Heart left ventricle (tissue), 16 donors: ENCODE data around the gene UROC1. TPM values are rescaled to one million over a fixed set of nuclear protein-coding genes. Genes with fewer than 3 reads are reported as not detected.

Source experiments
- ATAC-seq, 4 donors: fragments of 200-7000 bp; cut with Tn5 transposase; one replicate each; pipeline ENCODE4 v1.9.1; 2020 to 2022; ENCODE audit warnings: moderate library complexity in 4 of 4, mild to moderate bottlenecking in 3 of 4, moderate number of reproducible peaks in 1 of 4
- DNase-seq, 5 donors: peaks; one replicate each; pipeline ENCODE4 v3.0.0-alpha.2; 2020
- H3K27ac ChIP-seq, 12 donors: fragments of 200-600 bp; sonication (generic) in 4 of 12; one replicate each; pipeline versions ENCODE4 v1.5.0 to v1.8.0; 2016 to 2022; ENCODE audit warnings: mild to moderate bottlenecking in 2 of 12
- H3K27me3 ChIP-seq, 9 donors: fragments of 200-600 bp; sonication (generic) in 2 of 9; one replicate each; pipeline versions ENCODE4 v1.5.1 to v1.8.0; 2016 to 2022; ENCODE audit warnings: mild to moderate bottlenecking in 3 of 9
- H3K36me3 ChIP-seq, 9 donors: fragments of 200-600 bp; sonication (generic) in 2 of 9; one replicate each; pipeline versions ENCODE4 v1.5.0 to v1.8.0; 2018 to 2022; ENCODE audit warnings: mild to moderate bottlenecking in 2 of 9
- H3K4me1 ChIP-seq, 12 donors: fragments of 200-600 bp; sonication (generic) in 4 of 12; one replicate each; pipeline versions ENCODE4 v1.5.0 to v1.8.0; 2016 to 2022; ENCODE audit warnings: mild to moderate bottlenecking in 3 of 12
- H3K4me3 ChIP-seq, 12 donors: fragments of 200-600 bp; sonication (generic) in 4 of 12; one replicate each; pipeline versions ENCODE4 v1.5.0 to v1.8.0; 2017 to 2022; ENCODE audit warnings: mild to moderate bottlenecking in 9 of 12, moderate library complexity in 4 of 12
- H3K9me3 ChIP-seq, 12 donors: fragments of 200-600 bp; sonication (generic) in 4 of 12; one replicate each; pipeline versions ENCODE4 v1.5.0 to v1.8.0; 2016 to 2022; ENCODE audit warnings: mild to moderate bottlenecking in 1 of 12
- POLR2A ChIP-seq, 2 donors: fragments of 450-650 bp; IDR thresholded peaks; one replicate each; pipeline ENCODE4 v1.6.1; 2017; ENCODE audit warnings: antibody characterized with exemption in 2 of 2, mild to moderate bottlenecking in 2 of 2, moderate library complexity in 2 of 2
- WGBS, 4 donors: extraction: QIAGEN DNeasy Blood & Tissue Kit in 2 of 4; methylation state at CpG; one replicate each; pipeline versions ENCODE4 v1.1.5 to v1.1.7; 2013 to 2018; 5-methylcytosine and 5-hydroxymethylcytosine counted together
- intact Hi-C, 10 donors: fragments of 100-400 bp; cut with DNase I; formaldehyde crosslinking; loops; one replicate each; pipeline versions ENCODE4 v1.11.1 to v1.14.2; 2022
- polyA plus RNA-seq, 2 donors: library from polyadenylated mRNA; stranded (reverse); fragments of 200-250 nt; gene quantifications; one replicate each; pipeline ENCODE4 v1.2.3, GENCODE V29; 2013
- total RNA-seq, 9 donors: library from RNA; depleted of rRNA in 2 of 9; stranded (reverse); fragments of >200 nt in 2 of 9; fragmentation: NEBNext Ultra II Directional in 3 of 9; extraction: Animal tissue kit (Norgen Biotek cat#: 25700) in 3 of 9; gene quantifications; one replicate each; pipeline versions ENCODE4 v1.1.0 to v1.2.4, GENCODE V29; 2016 to 2023
- TF ChIP-seq, protein P1 (sequence below), 12 donors: fragments of 200-600 bp; sonication (generic) in 4 of 12; IDR thresholded peaks; one replicate each; pipeline versions ENCODE4 v1.5.0 to v1.8.0; 2018 to 2022; ENCODE audit warnings: antibody characterized with exemption in 12 of 12, mild to moderate bottlenecking in 5 of 12
- donor health status: ischemic (EF 13 %, LVEDD 7.1; RV severe dilation, severe dysfunction).
- donor health status: healthy with polysubstance abuse.
- donor health status: DM: no; HTN: yes; CAD: no.
- donor health status: DM: no; HTN: no; CAD: no.
- donor health status: ischemic (EF 25% LVEDD 6.9; RV normal size, moderate dysfunction).
- donor health status: ischemic (EF 25% LVEDD 5.7; RV mildly dilated, moderate dysfunction).
- donor health status: healthy.
- donor health status: DM: yes; HTN: yes; CAD: no.
- donor health status: ischemic (EF 35%, LVEDD 5.7; RV mildly dilated, moderate dysfunction).
- donor health status: nonischemic (EF 11% LVEDD 7.7; RV severe dilation, severe dysfunction).
- donor health status: DM: yes; HTN: yes; CAD: no.
- donor health status: PGD.
- donor health status: ischemic (EF 29% LVEDD 5.4; RV normal size, mild dysfunction).
- donor health status: nonischemic (EF 23%, LVEDD 6.1; RV moderate dilation, normal function).

UROC1 gene
- total and polyA plus RNA-seq, 11 donors = not detected

- Histone ChIP-seq H3K27ac (no peak overlapping the region), H3K4me1 (peaks cover 0 to 9% (median 0%) of the 10 kb centered on the region in 12 donors), H3K36me3 (no peaks in the 10 kb centered on the region), H3K9me3 (no peaks in the 10 kb centered on the region), H3K4me3 (no peak overlapping the region), H3K27me3 (peaks cover 4 to 20% (median 11%) of the 10 kb centered on the region in 9 donors)
- TF ChIP-seq, protein P1, sequence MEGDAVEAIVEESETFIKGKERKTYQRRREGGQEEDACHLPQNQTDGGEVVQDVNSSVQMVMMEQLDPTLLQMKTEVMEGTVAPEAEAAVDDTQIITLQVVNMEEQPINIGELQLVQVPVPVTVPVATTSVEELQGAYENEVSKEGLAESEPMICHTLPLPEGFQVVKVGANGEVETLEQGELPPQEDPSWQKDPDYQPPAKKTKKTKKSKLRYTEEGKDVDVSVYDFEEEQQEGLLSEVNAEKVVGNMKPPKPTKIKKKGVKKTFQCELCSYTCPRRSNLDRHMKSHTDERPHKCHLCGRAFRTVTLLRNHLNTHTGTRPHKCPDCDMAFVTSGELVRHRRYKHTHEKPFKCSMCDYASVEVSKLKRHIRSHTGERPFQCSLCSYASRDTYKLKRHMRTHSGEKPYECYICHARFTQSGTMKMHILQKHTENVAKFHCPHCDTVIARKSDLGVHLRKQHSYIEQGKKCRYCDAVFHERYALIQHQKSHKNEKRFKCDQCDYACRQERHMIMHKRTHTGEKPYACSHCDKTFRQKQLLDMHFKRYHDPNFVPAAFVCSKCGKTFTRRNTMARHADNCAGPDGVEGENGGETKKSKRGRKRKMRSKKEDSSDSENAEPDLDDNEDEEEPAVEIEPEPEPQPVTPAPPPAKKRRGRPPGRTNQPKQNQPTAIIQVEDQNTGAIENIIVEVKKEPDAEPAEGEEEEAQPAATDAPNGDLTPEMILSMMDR (IDR thresholded peaks at IDR 0.05) = no peak
- TF ChIP-seq POLR2A (IDR thresholded peaks at IDR 0.05) = no peak
- 73 to 80% (median 78%) methylated on average over 8 of the region's 8 CpGs for whole genome bisulfite sequencing, 4 donors
- DNase-seq (peak in 1 of 5 donors; percentile 3), ATAC-seq (no peak)
- intact Hi-C loops = no loop called here
These were observed 29.1 kb upstream of the UROC1 start for GRCh38 chr3:126546549-126547239.

- H3K9me3 ChIP-seq = no peaks in the 10 kb centered on the region
- no peak overlapping the region for H3K4me3 ChIP-seq
- H3K27ac ChIP-seq = no peak overlapping the region
- intact Hi-C loops = no loop called here
- DNase-seq (peak in 2 of 5 donors; percentile 9 to 11), ATAC-seq (no peak)
- H3K36me3 ChIP-seq = no peaks in the 10 kb centered on the region
- peaks cover 0 to 8% (median 0%) of the 10 kb centered on the region in 12 donors for H3K4me1 ChIP-seq
- peaks cover 4 to 26% (median 15%) of the 10 kb centered on the region in 9 donors for H3K27me3 ChIP-seq
- 83 to 93% (median 87%) methylated on average over 6 of the region's 6 CpGs for WGBS, 4 donors
- TF ChIP-seq POLR2A (IDR thresholded peaks at IDR 0.05) = no peak
- TF ChIP-seq, protein P1 (IDR thresholded peaks at IDR 0.05) = no peak
These were observed 28.4 kb upstream of the UROC1 start for GRCh38 chr3:126546013-126546412.

DNA sequence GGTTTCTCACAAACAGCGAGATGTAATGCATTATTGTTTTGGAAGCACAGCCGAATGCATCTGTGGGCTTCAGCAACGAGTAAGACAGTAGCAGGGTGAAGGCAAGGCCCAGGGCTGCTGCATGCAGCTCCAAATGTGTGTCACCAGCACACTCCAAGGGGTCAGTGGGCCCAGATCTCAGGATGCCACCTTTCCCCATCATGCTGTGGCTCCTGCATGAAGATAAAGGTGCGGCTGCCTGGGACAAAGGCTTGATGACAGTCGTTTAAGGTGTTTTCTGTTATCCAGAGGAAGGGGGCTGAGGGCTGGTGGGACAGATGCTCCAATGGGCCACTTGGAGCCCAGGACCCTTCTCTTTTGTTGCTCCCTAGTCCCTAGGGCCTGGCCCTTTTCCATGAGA, 28.0 kb upstream of the UROC1 start:
- WGBS, 4 donors = 72 to 79% (median 76%) methylated on average over 5 of the region's 5 CpGs
- peak in 3 of 5 donors; percentile 1 to 25 (median 4) for DNase-seq
- TF ChIP-seq POLR2A (IDR thresholded peaks at IDR 0.05) = no peak
- TF ChIP-seq, protein P1 (IDR thresholded peaks at IDR 0.05) = no peak
- no peaks in the 10 kb centered on the region for H3K36me3 ChIP-seq
- intact Hi-C loops = no loop called here
- ATAC-seq = no peak
- no peak overlapping the region for H3K4me3 ChIP-seq
- no peaks in the 10 kb centered on the region for H3K9me3 ChIP-seq
- peaks cover 4 to 26% (median 15%) of the 10 kb centered on the region in 9 donors for H3K27me3 ChIP-seq
- H3K27ac ChIP-seq = no peak overlapping the region
- H3K4me1 ChIP-seq = peaks cover 0 to 12% (median 0%) of the 10 kb centered on the region in 12 donors

DNA sequence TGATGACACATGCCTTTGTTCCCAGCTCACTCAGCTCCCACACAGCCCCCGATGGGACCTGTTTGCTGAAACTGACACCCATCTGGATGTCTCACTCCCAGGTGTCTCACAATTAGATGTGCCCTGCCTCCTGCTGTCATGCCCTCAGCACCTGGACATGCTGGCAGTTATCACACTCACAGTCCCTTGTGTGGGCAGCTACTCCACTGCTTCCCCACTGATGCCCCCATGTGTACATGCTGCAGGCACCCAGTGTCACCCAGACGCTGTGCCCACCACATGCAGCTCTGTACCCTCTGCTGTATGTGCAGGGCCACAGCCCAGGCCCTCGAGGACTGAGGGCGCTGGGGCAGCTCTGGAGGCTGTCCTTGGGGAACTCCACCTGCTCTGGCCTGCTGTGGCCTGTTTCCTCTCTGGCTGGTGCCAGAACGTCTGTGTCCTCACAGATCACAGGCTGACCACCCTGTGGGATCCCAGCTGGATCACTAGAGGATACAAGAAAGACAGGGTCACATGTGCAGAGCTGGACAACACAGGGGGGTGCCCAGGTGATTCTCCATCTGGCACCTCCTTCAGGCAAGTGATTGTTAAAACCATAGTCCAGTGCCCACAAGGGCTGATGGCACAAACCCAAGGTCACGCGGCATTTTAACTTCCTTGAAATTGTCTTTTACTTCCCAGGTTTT, 27.2 kb upstream of the UROC1 start:
- no peak overlapping the region for H3K27ac ChIP-seq

More for the DNA sequence above, 27.2 kb upstream of the UROC1 start:
- Histone ChIP-seq H3K9me3 (no peaks in the 10 kb centered on the region), H3K27me3 (peaks cover 4 to 29% (median 15%) of the 10 kb centered on the region in 9 donors), H3K36me3 (no peaks in the 10 kb centered on the region), H3K4me3 (no peak overlapping the region), H3K4me1 (peaks cover 0 to 17% (median 0%) of the 10 kb centered on the region in 12 donors)
- TF ChIP-seq, protein P1 (IDR thresholded peaks at IDR 0.05) = no peak
- no peak for TF ChIP-seq POLR2A (IDR thresholded peaks at IDR 0.05)
- peak; percentile 3 to 40 (median 20) for DNase-seq
- intact Hi-C loops = no loop called here
- no peak for ATAC-seq
- WGBS, 4 donors = 66 to 85% (median 73%) methylated on average over 7 of the region's 7 CpGs
